ENCODE measurements around the gene SCARF1.

DNA sequence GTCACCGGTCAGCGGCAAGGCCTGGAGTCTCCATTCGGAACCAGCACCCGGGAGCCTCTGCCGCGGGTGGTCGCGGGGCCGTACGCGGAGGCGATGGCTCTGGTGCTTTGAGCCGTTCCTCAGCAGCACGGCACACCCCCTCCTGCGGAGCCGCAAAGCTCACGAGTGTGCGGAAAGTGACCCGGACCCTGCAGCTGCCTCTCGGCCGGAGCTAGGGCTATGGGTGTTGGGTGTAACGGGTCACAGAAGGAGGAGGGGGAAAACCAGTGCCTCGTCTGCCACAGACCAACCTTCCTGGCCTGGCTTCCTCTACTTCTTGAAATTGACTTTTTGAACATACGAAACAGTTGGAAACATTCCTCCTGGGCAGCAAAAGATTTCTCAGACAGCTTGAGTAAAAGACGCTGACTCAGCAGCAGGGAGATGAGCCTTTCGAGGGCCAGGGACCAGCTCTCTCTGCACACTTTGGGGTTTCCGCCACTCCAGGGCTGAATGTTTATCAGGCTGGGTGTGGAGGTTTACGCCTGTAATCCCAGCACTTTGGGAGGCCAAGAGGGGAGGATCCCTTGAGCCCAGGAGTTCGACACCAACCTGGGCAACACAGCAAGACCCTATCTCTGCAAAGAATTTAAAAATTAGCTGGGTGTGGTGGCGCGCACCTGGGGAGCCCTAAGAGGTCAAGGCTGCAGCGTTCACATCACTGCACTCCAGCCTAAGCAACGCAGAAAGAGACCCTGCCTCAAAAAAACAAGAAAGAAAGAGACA, 56.5 kb downstream of the SCARF1 start:
- TF ChIP-seq CTCF (optimal IDR thresholded peaks at IDR 0.05 in 1 of 3, IDR thresholded peaks at IDR 0.05 in 1 of 3, conservative IDR thresholded peaks at IDR 0.05 in 1 of 3; ENCODE audit: extremely low read depth in 1 of 3, insufficient read depth in 2 of 3, low read length in 3 of 3) (no peak), EZH2 (IDR thresholded peaks at IDR 0.05; ENCODE audit: low read length) (no peak)
